HepG2 (cell line): ENCODE data around the gene POLE3. TPM values are rescaled to one million over a fixed set of nuclear protein-coding genes. Genes with fewer than 3 reads are reported as not detected.

ENCODE experiments used
- BRD4 ChIP-seq: sonication (generic); formaldehyde crosslinking; IDR thresholded peaks from 2 replicates; pipeline ENCODE4 v1.4.0; 2020; ENCODE audit warnings: missing genetic modification reagents
- FOXK2 ChIP-seq: fragments of 450-650 bp; IDR thresholded peaks from 2 replicates; pipeline ENCODE4 v1.6.1; 2016
- GABPA ChIP-seq, 2 experiments: IDR thresholded peaks; 2 replicates each; pipeline ENCODE4 v1.6.1; 2011 to 2016; ENCODE audit warnings: low read depth in 2 of 2, low read length in 1 of 2, missing biosample characterization in 1 of 2, missing genetic modification characterization in 1 of 2
- HOXA9 ChIP-seq: sonication (generic); formaldehyde crosslinking; IDR thresholded peaks from 2 replicates; pipeline ENCODE4 v1.8.1; 2022; ENCODE audit warnings: missing genetic modification reagents, mild to moderate bottlenecking, moderate library complexity, borderline replicate concordance
- POLR2G ChIP-seq: fragments of 200-400 bp; formaldehyde crosslinking; IDR thresholded peaks from 2 replicates; pipeline ENCODE4 v1.6.1; 2018; ENCODE audit warnings: mild to moderate bottlenecking, low read depth, low read length, moderate library complexity
- RNF2 ChIP-seq: fragments of 450-650 bp; conservative IDR thresholded peaks from 2 replicates; pipeline ENCODE4 v1.6.1; 2016; ENCODE audit warnings: low read depth
- SALL1 ChIP-seq: sonication (generic); formaldehyde crosslinking; IDR thresholded peaks from 2 replicates; pipeline ENCODE4 v1.8.0; 2022; ENCODE audit warnings: mild to moderate bottlenecking, missing genetic modification reagents
- ZBTB3 ChIP-seq: sonication (generic); formaldehyde crosslinking; IDR thresholded peaks from 2 replicates; pipeline ENCODE4 v1.4.0; 2020; ENCODE audit warnings: low read depth, mild to moderate bottlenecking, moderate library complexity, missing genetic modification reagents, borderline replicate concordance
- ZNF205 ChIP-seq: IDR thresholded peaks from 2 replicates; pipeline ENCODE4 v1.6.1; 2018; ENCODE audit warnings: missing biosample characterization, missing genetic modification reagents
- ZNF33A ChIP-seq: sonication (generic); formaldehyde crosslinking; IDR thresholded peaks from 2 replicates; pipeline ENCODE4 v1.5.1; 2020; ENCODE audit warnings: missing genetic modification reagents, mild to moderate bottlenecking, moderate library complexity, borderline replicate concordance
- ZNF776 ChIP-seq: sonication (generic); formaldehyde crosslinking; IDR thresholded peaks from 2 replicates; pipeline ENCODE4 v1.4.0; 2020; ENCODE audit warnings: mild to moderate bottlenecking, missing genetic modification reagents
- polyA plus RNA-seq, 8 experiments: library from polyadenylated mRNA; depleted of rRNA in 3 of 8; stranded (reverse) in 7 of 8; unstranded in 1 of 8; fragments of >200 nt; fragmentation: Illumina TruSeq in 4 of 8; extraction: Trizol in 4 of 8; gene quantifications; 2 replicates each; pipeline versions ENCODE4 v1.2.1 to v1.2.3, GENCODE V29; 2011 to 2016; ENCODE audit warnings: low read depth in 4 of 8, missing spikeins in 1 of 8, mixed read lengths in 1 of 8; ENCODE audit not compliant: insufficient read depth in 1 of 8
- total RNA-seq, 5 experiments: library from RNA; depleted of rRNA; stranded (reverse); fragments of >200 nt; fragmentation: Illumina TruSeq; extraction: Trizol; gene quantifications; 2 replicates each; pipeline ENCODE4 v1.2.3, GENCODE V29; 2016; ENCODE audit warnings: low read depth in 1 of 5
- TF ChIP-seq, protein P1 (sequence below): sonication (generic); formaldehyde crosslinking; IDR thresholded peaks from 2 replicates; pipeline ENCODE4 v1.4.0; 2020; ENCODE audit warnings: missing genetic modification reagents
- TF ChIP-seq, protein P2 (sequence below): sonication (generic); formaldehyde crosslinking; IDR thresholded peaks from 2 replicates; pipeline ENCODE4 v1.4.0; 2020; ENCODE audit warnings: missing genetic modification reagents
- TF ChIP-seq, protein P3 (sequence below): IDR thresholded peaks from 2 replicates; pipeline ENCODE4 v1.6.1; 2016
- TF ChIP-seq, protein P4 (sequence below): sonication (generic); formaldehyde crosslinking; IDR thresholded peaks from 2 replicates; pipeline ENCODE4 v1.8.1; 2023; ENCODE audit warnings: mild to moderate bottlenecking, missing genetic modification reagents, borderline replicate concordance
- TF ChIP-seq, protein P5 (sequence below): IDR thresholded peaks from 2 replicates; pipeline ENCODE4 v1.6.1; 2016; ENCODE audit warnings: missing compliant biosample characterization, missing genetic modification reagents, borderline replicate concordance

POLE3 gene
- total and polyA plus RNA-seq, 2 of the 13 experiments (the other 11 are each of a cell fraction or from before 2014, with no cell fraction given): 36.0 to 77.2 TPM

DNA sequence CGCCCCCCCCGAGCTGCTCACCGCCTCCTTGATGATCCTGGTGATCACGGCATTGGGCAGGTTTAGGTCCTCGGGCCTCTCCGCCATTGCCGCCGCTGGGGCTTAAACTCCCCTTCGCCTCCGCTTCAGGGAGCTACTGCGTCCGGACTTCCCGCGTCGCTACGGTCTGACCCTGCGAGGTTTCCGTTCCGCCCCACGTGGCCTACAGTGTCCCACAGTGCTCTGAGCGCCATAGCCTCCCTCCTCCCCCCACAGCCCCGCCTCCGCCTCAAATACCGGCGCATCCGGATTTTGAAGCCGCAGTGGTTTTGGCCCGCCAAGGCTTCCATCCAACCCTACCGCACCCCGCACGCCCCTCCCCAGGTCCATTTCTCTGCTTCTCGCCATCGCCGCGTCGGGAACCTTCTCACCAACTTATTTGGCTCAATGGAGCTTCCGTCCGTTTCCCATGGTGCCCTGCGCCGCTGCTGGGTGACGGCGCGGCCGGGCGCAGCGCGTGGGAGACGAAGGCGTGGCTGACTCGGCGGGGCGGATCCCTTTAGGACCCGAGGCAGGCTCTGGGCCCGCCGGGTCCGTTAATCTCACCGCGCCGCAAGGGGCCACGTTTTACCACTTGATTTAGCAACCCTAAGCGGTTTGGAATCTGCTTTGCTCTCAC is at the start of gene POLE3, which contains the start of gene C9orf43 (continued):
- TF ChIP-seq, protein P1, sequence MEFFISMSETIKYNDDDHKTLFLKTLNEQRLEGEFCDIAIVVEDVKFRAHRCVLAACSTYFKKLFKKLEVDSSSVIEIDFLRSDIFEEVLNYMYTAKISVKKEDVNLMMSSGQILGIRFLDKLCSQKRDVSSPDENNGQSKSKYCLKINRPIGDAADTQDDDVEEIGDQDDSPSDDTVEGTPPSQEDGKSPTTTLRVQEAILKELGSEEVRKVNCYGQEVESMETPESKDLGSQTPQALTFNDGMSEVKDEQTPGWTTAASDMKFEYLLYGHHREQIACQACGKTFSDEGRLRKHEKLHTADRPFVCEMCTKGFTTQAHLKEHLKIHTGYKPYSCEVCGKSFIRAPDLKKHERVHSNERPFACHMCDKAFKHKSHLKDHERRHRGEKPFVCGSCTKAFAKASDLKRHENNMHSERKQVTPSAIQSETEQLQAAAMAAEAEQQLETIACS (CRISPR knock-in tag): peak; percentile 64; the same call in 1 of the 2 replicates
- TF ChIP-seq, protein P2, sequence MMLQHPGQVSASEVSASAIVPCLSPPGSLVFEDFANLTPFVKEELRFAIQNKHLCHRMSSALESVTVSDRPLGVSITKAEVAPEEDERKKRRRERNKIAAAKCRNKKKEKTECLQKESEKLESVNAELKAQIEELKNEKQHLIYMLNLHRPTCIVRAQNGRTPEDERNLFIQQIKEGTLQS: peak; percentile 69
- TF ChIP-seq SALL1 (CRISPR knock-in tag) (peak; percentile 87), FOXK2 (no peak; the same call in 1 of the 2 replicates), POLR2G (peak; percentile 93), ZBTB3 (CRISPR knock-in tag) (no peak; the same call in 1 of the 2 replicates), BRD4 (CRISPR knock-in tag) (no peak), HOXA9 (CRISPR knock-in tag) (0 out of 2 replicates have a peak, but pooled peaks have one; percentile 65), RNF2 (peak; percentile 88), ZNF205 (no peak; the same call in 1 of the 2 replicates), GABPA (IDR thresholded peaks at IDR 0.05; ENCODE audit: low read depth, low read length) (peak; percentile 45), GABPA (CRISPR knock-in tag; IDR thresholded peaks at IDR 0.05; ENCODE audit: low read depth) (peak; percentile 79), ZNF33A (CRISPR knock-in tag) (no peak; the same call in 1 of the 2 replicates), ZNF776 (peak; percentile 83)
- TF ChIP-seq, protein P3, sequence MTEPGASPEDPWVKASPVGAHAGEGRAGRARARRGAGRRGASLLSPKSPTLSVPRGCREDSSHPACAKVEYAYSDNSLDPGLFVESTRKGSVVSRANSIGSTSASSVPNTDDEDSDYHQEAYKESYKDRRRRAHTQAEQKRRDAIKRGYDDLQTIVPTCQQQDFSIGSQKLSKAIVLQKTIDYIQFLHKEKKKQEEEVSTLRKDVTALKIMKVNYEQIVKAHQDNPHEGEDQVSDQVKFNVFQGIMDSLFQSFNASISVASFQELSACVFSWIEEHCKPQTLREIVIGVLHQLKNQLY: peak; percentile 56
- TF ChIP-seq, protein P4, sequence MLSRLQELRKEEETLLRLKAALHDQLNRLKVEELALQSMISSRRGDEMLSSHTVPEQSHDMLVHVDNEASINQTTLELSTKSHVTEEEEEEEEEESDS (CRISPR knock-in tag): peak; percentile 87
- TF ChIP-seq, protein P5, sequence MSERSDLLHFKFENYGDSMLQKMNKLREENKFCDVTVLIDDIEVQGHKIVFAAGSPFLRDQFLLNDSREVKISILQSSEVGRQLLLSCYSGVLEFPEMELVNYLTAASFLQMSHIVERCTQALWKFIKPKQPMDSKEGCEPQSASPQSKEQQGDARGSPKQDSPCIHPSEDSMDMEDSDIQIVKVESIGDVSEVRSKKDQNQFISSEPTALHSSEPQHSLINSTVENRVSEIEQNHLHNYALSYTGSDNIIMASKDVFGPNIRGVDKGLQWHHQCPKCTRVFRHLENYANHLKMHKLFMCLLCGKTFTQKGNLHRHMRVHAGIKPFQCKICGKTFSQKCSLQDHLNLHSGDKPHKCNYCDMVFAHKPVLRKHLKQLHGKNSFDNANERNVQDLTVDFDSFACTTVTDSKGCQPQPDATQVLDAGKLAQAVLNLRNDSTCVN: no peak; the same call in 1 of the 2 replicates
